ENCODE data around the gene DAPK1.

The DAPK1 gene

DNA sequence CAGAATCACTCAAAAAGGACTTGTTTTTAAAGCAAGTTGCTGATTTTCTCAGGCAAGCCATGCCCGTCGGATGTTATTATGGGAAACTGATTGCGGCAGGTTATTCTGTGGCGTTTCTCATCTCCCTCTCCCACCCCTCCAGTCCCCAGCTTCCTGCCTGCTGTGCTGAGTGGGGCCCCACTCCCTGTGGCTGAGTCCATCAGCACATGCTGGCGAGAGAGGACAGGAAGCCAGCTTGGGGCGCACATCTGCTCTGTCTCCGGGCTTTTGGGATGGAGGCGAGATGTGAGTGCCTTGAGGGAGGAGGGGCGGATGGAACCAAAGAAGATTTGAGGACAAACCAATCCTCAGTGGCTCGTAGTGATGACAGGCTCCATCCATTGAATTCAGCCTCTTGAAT lies 108.0 kb downstream of the DAPK1 start:
- H4K20me1 ChIP-seq (ENCODE audit: insufficient read depth), result no peaks in the 10 kb centered on the region
- H3K9ac ChIP-seq, result no peak overlapping the region
- no peak overlapping the region for H3K4me3 ChIP-seq (IDR thresholded peaks at IDR 0.05; ENCODE audit: insufficient read depth, low read depth, low read length)
- no peak overlapping the region for H3K4me2 ChIP-seq
- no peaks in the 10 kb centered on the region for H3K4me1 ChIP-seq (ENCODE audit: low read depth, poor library complexity, severe bottlenecking)
- 0 out of 2 replicates have a peak, but pooled peaks cover 3% of the 10 kb centered on the region for H3K36me3 ChIP-seq (ENCODE audit: insufficient read depth)
- no peaks in the 10 kb centered on the region for H3K79me2 ChIP-seq (ENCODE audit: insufficient read depth, low read depth)
- no peak overlapping the region for H3K27ac ChIP-seq
- H3K27me3 ChIP-seq (ENCODE audit: insufficient read depth, low read depth), result no peaks in the 10 kb centered on the region
- no peak for TF ChIP-seq CTCF (conservative IDR thresholded peaks at IDR 0.05; ENCODE audit: low read depth, low read length)
- no peak overlapping the region for H2AFZ ChIP-seq (ENCODE audit: low read depth)

- Histone ChIP-seq H3K4me3 (IDR thresholded peaks at IDR 0.05; ENCODE audit: insufficient read depth, low read depth, low read length) (no peak overlapping the region), H2AFZ (ENCODE audit: low read depth) (no peak overlapping the region), H3K27ac (no peak overlapping the region), H3K9ac (no peak overlapping the region), H4K20me1 (ENCODE audit: insufficient read depth) (no peaks in the 10 kb centered on the region), H3K36me3 (ENCODE audit: insufficient read depth) (0 out of 2 replicates have a peak, but pooled peaks cover 3% of the 10 kb centered on the region), H3K4me1 (ENCODE audit: low read depth, poor library complexity, severe bottlenecking) (no peaks in the 10 kb centered on the region), H3K79me2 (ENCODE audit: insufficient read depth, low read depth) (no peaks in the 10 kb centered on the region), H3K4me2 (no peak overlapping the region), H3K27me3 (ENCODE audit: insufficient read depth, low read depth) (no peaks in the 10 kb centered on the region)
- TF ChIP-seq CTCF (conservative IDR thresholded peaks at IDR 0.05; ENCODE audit: low read depth, low read length), result no peak
Observed at GRCh38 chr9:87606841-87607521, 109.3 kb downstream of the DAPK1 start.

- H3K9ac ChIP-seq, result no peak overlapping the region
- no peak overlapping the region for H3K4me2 ChIP-seq
- H4K20me1 ChIP-seq (ENCODE audit: insufficient read depth), result no peaks in the 10 kb centered on the region
- no peak overlapping the region for H3K4me3 ChIP-seq (IDR thresholded peaks at IDR 0.05; ENCODE audit: insufficient read depth, low read depth, low read length)
- no peak overlapping the region for H2AFZ ChIP-seq (ENCODE audit: low read depth)
- H3K4me1 ChIP-seq (ENCODE audit: low read depth, poor library complexity, severe bottlenecking), result no peaks in the 10 kb centered on the region
- H3K79me2 ChIP-seq (ENCODE audit: insufficient read depth, low read depth), result no peaks in the 10 kb centered on the region
- H3K27me3 ChIP-seq (ENCODE audit: insufficient read depth, low read depth), result no peaks in the 10 kb centered on the region
- no peak overlapping the region for H3K27ac ChIP-seq
- no peak for TF ChIP-seq CTCF (conservative IDR thresholded peaks at IDR 0.05; ENCODE audit: low read depth, low read length)
- H3K36me3 ChIP-seq (ENCODE audit: insufficient read depth), result 0 out of 2 replicates have a peak, but pooled peaks cover 3% of the 10 kb centered on the region
Observed at GRCh38 chr9:87607859-87608258, 110.2 kb downstream of the DAPK1 start.

DNA sequence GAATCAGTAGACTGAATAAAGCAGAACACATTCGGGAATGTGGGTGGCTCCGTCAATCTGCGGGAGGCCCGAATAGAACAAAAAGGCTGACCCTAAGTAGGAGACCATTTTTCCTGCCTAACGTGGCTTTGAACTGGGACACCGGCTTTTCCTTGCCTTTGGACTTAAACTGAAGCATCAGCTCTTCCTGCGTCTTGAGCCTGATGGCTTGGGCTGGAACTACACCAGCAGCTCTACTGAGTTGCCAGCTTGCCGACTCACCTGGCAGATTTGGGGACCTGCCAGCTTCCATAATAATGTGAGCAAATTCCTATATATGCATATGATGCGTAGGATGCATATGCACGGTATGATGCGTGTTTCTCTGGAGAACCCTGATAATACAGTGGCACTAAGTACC lies 111.3 kb downstream of the DAPK1 start:
- Histone ChIP-seq H3K36me3 (ENCODE audit: insufficient read depth) (0 out of 2 replicates have a peak, but pooled peaks cover 3% of the 10 kb centered on the region), H4K20me1 (ENCODE audit: insufficient read depth) (no peaks in the 10 kb centered on the region), H3K4me3 (IDR thresholded peaks at IDR 0.05; ENCODE audit: insufficient read depth, low read depth, low read length) (no peak overlapping the region), H3K79me2 (ENCODE audit: insufficient read depth, low read depth) (no peaks in the 10 kb centered on the region), H3K4me1 (ENCODE audit: low read depth, poor library complexity, severe bottlenecking) (no peaks in the 10 kb centered on the region), H3K27me3 (ENCODE audit: insufficient read depth, low read depth) (no peaks in the 10 kb centered on the region), H3K27ac (no peak overlapping the region), H2AFZ (ENCODE audit: low read depth) (no peak overlapping the region), H3K4me2 (no peak overlapping the region), H3K9ac (no peak overlapping the region)
- TF ChIP-seq CTCF (conservative IDR thresholded peaks at IDR 0.05; ENCODE audit: low read depth, low read length), result no peak
